Measurements from ENCODE around the gene HOXA10.

The HOXA10 gene

DNA sequence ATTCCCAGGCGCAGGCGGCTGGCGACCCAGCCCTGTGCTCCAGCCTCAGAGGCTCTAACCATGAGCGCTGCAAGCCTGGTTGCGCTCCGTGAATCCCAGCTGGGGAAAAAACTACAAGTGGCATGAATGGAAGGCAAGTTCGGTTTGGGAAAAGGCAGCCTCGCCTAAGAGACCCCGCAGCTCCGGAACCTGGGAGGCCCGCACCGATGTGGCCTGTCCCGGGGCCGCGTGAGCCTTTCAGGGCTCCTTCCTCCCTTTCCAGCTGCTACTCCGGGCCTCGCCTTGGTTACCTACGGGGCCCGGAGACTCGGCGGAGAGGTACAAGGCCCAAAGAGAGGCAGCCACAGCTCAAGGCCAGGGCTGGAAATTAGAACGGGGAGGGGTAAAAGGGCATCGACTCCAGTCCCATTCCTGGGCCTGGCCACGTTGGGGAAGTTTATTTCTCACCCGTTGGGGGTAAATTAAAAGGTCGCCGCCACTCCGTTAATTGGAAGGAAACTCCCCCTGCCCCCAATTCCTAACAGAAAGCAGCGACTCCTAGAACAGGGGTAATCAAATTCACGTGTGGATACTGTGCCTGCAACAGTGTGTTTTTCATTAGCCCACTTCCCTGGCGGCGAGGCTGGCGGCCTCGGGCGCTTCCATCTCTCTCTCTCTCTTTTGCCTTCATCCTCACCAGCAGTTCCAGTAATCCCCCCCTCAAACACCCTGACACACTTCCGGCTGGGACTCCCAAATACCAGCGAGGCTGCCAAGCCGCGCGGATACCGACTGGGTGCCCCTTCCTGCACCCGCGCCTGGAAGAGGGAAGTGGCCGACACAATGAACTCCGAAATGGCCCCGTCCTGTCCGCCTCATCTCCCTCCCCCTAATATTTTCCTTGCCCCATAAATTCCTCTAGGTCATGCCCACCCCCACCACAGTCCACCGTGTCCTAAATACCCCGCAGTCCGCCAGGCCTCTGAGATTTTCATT, 7.3 kb downstream of the HOXA10 start:
- DNase-seq (ENCODE audit: low read depth in 2 of 2), result no peak

DNA sequence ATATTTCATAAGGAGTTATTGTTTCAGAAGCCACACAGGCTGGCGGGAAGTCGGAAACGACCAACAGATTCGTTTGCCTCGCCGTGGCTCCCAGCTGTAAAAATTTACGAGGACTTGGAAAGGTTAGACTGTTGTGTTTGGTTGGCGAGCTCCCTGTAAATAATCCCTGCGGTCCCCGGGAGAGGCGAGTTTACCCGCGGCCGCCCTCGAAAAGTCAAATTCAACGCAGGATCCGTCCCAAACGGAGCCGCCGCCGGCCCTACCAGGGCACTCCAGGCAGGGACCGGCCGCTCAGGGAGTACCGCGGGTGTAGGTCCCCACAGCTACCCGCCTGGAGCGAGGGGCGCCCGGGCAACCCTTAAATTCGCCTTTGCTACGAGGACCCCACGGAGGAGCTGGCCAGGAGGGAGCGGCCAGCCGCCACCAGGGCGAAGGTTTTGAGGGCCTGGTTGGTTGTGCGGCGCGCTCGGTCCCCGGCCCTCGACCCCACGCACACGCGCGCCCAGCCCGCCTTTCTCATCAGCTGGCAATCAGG, 8.1 kb downstream of the HOXA10 start:
- DNase-seq (ENCODE audit: low read depth in 2 of 2), result no peak

DNA sequence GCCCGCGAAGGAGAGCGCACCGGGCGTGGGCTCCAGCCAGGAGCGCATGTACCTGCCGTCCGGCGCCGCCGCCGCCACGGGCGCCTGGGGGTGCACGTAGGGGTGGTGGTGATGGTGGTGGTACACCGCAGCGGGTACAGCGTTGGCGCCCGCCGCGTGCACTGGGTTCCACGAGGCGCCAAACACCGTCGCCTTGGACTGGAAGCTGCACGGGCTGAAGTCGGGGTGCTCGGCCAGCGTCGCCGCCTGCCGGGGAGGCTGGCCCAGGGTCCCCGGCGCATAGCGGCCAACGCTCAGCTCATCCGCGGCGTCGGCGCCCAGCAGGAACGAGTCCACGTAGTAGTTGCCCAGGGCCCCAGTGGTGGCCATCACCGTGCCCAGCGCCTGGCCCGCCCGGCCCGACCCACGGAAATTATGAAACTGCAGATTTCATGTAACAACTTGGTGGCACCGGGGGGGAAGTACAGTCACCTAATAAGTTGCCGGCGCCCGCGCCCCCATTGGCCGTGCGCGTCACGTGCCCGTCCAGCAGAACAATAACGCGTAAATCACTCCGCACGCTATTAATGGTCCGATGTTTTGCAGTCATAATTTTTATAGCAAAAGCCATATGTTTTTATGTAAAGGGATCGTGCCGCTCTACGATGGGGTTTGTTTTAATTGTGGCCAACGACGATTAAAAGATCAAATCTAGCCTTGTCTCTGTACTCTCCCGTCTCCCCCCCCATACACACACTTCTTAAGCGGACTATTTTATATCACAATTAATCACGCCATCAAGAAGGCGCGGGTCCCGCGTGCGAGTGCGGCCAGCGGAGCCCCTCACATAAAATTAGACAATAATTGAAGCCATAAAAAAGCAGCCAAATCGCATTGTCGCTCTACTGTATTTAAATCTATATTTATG, 8.8 kb downstream of the HOXA10 start, which contains the start of gene HOXA9:
HOXA9 (minus strand) TSS at position 449 of the 907 bp plus-strand sequence; CDS start at position 369, 80 bp downstream.
- no peak for DNase-seq (ENCODE audit: low read depth in 2 of 2)

DNA sequence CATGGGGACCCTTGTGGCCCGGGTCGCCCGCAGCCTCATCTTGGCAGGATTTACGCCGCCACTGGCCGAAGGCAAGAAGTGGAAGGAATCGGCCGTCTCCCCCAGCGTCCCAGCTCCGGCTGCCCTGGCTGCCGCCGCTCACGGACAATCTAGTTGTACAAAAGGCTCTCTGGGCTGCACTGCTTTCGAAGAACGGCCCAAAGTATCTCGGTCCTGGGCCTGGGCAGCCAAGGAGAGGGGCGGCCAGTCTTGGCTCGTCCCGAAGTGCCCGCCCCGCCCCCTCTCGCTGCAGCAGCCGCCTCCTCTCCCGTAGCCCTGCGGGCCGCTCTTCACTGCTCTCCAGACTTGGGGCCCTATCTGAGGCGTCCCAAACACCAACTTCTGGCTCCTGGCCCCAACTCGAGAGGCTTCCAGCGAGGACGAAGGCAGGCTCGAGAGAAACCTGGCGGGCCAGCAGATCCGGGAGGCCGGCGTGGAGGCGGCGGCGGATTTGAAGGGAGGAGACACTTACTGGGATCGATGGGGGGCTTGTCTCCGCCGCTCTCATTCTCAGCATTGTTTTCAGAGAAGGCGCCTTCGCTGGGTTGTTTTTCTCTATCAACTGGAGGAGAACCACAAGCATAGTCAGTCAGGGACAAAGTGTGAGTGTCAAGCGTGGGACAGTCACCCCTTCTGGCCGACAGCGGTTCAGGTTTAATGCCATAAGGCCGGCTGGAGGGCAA, 9.6 kb downstream of the HOXA10 start:
- DNase-seq (ENCODE audit: low read depth in 2 of 2), result no peak

DNA sequence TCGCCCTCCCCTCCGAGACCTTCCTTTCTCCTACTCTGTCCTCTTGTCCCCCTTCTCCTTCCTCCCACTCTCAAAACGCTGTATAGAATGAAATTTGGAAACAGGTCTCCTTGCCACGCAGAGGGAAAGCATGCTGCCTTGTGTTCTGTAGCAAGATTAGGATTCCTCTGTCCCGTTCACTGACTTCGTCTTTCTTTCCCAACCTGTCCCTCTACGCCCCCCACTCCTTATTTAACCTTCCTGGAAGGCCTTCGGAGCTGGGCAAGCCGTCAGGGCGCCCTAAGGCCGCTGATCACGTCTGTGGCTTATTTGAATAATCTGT, 10.1 kb downstream of the HOXA10 start:
- no peak for DNase-seq (ENCODE audit: low read depth in 2 of 2)

DNA sequence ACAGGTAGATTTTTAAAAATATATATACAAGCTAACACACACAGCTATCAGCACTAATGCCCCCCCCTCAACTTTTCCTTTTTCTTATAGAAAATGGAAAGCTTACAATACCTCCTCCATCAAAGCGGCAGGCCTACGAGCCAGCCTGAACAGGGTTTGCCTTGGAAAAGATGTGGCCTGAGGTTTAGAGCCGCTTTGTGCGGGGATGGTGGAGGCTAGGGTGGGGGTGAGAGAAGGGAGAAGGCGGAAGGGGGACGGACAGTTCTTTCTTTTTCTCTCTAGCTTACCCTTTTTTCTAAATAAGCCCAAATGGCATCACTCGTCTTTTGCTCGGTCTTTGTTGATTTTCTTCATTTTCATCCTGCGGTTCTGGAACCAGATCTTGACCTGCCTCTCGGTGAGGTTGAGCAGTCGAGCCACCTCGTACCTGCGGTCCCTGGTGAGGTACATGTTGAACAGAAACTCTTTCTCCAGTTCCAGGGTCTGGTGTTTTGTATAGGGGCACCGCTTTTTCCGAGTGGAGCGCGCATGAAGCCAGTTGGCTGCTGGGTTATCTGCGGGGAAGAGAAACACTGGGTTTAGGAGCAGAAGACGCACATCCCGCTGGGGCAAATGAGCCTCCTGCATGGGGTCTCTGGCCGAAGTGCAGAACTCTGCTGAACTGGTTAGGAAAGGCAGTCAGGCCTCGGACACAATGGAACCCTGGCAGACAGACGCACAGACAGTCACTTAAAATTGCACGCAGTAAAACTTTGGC, 10.7 kb downstream of the HOXA10 start:
- no peak for DNase-seq (ENCODE audit: low read depth in 2 of 2)

DNA sequence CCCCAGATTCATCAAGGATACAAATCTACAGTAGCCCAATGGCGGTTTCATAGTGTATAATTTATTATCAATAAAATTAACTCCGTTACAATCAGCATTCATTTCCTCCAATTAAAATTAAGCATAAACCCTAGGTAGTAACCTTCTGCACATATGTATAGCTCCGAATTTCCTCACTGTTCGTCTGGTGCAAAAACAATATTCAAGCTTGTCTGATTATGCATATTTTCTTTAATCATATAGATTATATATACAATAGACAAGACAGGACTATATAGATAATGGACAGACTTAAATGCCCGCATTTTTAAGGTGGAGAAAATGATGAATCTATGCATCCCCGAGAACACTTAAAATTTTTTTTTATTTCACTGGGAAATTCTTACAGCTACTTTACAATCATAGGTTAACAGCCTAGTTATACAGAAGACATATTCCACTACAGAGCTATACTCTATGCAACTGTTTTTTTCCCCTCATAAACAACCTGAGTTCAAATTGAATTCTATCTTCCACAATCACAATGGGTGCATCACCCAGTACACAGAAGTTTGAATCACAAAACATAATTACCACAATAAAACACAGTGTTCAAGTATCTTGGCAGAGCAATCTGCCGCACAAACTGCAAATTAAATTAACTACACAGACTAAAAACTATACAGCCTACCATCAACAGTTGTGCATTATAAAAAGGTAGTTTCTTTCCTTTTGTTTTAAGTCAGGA, 11.4 kb downstream of the HOXA10 start:
- DNase-seq (ENCODE audit: low read depth in 2 of 2), result no peak

DNA sequence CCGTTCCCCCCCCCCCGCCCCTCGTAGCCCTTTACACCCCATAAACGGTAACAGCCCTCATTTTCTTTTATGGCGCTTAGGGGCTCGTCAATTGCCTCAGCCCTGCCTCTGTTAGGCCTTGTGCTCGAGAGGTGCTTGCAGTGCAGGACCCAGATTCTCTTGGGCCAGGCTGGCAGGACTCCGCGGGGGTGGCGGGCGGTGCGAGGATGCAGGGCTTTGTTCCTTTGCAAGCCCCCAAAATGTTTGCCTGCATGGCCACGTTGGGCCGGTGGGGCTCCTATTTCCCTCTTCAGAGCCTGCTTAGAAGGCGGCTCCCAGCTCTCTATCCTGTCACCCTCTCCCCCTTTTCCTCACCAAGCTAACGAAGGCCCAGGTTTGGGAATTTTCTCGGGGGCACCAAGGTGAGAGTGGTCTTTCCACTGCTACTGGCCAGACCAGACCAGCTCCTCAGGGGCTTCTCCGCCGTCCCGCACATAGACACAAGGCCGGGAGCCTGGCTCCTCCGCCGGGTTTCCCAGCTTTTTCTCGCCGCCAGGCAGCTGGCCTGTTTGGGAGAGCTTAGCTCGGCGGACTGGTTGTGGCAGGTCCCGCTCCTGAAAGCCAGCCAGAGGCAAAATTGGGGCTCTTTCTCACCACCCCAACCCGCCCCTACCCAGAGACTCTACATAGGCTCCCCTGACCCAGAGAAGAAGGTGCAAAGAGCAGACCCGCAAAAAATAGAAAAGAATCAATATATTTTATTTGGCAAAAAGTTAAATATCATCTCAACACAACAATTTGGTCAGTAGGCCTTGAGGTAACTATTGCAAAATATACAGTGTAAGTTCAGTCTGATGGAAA, 12.2 kb downstream of the HOXA10 start:
- DNase-seq (ENCODE audit: low read depth in 2 of 2), result no peak

DNA sequence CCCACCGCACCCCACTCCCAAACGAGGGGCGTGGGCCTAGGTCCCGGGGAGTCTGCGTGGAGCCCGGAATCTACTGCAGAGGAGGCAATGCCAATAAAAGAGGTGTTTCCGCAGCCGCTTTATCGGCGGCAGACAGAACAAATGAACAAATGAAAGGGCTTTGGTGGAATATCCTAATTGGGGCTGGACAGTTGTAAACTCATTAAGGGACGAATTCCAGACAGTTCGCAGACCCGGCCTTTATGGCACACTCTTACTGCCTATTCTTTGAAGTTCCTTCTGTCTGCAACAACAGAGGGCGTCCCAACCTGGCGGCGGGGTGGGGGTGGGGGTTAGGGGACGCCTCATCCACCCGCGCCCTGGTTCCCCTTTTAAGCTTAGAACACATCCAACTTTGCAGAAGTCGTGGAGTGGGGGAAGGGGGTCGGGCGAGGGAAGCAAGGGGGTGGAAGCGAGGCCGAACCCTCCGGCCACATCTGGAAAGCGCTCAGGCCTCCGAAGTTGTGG, 12.9 kb downstream of the HOXA10 start:
- no peak for DNase-seq (ENCODE audit: low read depth in 2 of 2)

DNA sequence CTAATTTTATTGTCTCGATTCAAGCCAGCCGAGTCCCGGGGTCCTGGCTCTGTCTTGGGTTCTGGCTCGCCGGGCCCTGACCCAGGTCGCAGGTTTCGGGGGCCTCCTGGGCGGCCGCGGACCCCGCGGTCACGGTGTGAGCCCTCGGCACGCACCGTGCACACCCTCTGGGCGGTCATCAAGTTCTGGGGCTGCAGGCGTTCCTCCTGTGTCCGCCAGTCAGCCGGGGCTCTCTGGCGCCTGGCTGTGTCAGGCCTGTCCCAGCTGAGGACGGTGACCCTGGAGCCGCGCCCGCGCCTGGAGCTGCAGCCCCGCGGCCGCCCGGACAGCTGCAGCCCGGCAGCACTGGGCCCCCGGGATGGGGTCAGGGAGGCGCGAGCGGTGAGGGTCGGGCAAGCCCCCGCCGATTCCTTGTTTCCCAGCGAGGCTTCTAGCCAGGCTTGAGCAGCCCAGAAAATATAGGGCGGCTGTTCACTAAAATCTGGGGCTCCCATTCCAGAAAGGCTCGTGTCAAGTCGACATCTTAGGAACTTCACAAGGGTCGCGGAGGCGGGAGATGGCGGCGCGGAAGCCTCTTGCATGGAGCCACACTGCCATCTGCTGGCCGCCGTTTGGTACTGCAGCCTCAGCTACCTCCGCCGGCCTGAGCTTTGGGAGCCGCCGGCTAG, 13.4 kb downstream of the HOXA10 start:
- DNase-seq (ENCODE audit: low read depth in 2 of 2), result peak; percentile 72 to 77

DNA sequence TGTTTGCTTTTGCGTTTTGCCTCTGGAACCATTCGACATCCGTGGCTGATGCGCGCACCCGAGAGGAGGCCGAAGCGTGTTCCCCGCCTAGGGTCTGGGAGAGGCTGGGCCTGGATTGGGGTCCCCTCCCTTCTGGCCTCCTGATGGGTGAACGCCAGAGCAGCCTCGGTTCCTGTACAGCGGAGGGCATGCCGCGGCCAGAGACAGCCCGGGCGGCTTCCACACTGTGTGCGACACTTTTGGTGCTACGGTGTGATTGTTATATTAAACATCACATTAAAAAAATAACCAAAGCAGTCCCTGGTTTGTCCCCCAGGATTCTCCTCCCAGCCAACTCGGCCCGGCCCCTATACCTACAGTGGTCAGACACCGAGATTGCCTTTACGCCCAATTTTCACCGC, 14.0 kb downstream of the HOXA10 start:
- no peak for DNase-seq (ENCODE audit: low read depth in 2 of 2)

DNA sequence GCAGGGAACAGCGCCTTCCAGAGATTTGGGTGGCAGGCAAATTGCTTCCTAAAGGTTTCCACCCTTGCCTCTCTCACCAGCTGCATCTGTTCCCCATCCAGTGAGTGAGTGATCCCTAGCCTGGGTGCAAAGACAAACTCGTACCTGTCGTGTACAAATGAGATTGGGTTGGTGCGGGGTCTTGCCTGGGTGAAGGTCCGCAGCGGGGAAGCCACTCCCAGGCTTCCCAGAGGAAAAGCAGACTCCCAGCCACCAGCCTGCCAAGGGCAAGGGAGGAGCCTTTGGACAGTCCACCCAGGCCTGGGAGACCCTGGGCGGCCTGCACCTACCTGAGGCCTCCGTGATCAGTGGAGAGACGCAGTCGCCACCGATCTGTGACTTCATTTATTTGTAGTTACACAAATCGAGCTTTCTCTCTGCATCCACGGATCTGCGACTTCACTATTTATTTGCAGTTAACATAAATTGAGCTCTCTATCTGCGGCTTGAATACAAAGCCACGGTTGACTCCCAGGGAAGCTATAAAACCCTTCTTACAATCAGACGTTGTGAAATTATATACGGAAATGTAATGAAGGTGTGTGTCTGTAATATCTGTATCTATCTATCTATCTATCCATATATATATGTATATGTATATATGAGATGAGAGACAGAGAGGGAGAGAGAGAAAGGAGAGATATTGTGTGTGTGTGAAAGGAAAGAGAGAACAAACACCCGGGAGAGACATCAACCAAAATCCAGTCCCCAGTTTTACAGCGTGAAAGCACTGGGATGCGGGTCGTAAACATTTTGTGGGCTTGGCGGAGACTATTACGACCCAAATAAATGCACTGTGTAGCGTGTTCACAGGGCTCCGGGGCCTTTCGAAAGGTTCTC, 14.6 kb downstream of the HOXA10 start:
- no peak for DNase-seq (ENCODE audit: low read depth in 2 of 2)

DNA sequence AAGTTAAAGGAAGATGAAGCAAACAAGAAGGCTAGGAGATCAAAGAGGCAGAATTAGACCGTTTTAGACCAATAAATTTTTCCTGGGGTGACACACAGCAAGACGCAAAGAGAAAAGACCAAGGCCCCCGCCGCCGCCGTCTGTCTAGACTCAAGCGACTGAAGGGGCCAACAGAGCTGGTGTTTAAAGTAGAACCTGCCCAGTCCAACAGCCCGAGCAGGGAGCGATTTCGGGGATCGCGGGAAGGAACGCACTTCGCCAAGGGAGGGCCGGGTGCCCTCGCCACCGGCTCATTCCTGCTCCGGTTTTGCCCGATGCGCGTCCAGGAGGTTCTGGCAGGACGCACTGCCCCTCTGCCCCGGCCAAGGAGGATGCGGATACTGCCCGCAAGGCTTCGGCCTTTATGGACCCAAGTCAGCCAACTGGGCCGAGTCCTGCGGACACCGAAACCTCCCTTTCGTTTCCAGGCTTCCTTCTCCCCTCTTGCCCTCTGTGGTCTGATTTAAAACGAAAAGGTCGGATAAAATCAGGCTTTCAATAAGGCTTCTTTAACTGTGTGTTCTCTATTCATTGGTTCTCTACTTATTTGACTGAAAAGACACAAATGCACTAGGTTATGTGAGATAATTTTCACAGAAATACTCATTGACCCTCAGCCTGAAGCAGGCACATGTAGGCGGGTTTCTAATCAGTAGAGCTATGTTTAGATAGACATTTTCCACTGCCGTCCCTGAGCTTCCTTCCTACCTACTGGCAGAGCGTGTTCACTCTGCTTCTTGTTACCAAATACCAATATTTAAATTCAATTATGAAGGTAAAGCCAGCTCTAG, 15.5 kb downstream of the HOXA10 start:
- no peak for DNase-seq (ENCODE audit: low read depth in 2 of 2)

DNA sequence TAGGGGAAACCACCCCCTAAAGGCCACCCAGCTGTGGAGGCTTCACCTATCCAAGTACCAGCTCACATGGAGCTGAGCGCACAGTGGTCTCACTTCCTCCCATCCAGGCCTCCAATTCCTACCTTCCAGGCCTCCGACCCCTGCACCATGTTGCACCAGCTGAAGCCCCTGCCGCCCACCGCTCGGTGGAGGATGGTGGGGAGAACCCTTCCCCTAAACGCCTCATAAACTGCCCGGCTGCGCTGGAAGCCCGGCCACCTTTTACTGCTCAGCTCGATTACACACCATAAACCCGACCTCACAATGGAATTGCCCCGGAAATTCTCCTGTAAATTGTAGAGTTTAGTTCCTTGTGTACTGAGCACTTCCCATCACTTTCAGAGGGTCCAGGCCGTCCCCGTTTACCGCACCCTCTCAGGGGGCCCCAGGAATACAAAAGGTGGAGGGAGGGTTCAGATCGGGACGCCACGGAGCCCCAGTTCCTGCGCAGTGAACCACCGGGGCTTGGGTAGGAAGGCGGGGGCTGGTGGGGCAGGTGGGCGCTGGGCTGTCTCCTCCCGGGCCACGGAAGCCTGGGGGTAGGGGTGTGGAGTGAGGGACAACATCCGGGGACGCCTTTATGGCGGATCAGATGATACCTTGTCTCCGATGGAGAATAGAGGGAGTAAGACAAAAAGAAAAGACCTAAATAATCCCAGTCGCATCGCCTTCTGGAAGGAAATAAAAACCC, 16.3 kb downstream of the HOXA10 start:
- no peak for DNase-seq (ENCODE audit: low read depth in 2 of 2)

DNA sequence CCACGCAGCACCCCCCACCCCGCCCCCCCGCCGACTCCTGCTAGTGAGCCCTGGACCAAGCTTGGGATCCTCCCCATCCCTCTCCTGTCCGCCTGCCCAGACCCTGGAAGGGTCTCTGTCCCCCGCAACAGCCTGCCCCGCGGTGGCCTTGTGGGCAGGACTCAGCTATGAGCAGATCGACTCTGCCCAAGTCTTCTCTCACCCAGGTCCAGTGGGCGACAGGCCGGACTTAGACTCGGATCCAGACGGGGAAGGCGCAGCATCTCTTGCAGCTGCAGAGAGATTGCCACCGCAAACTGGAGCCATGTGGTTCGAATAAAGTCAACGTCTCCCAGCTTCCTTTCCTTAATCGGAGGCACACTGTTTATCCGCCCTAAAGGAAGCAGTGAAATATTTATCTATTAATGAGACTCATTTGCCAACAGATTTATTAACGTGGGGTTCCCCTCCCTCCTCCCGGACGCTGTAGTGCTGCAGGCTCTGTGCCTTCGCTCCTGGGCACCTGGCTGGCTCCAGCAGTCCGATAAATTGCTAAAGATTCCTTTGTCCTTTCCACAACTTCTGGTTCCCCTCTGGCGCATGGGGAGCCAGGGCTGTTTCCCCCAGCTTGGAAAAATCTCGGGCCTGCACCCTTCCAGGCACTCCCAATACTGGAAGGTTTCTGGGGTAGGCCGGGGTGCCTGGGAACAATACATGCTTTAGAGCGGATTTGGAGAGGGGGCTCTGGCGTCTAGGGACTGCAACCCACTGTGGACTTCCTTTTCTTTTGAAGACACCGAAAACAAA, 17.0 kb downstream of the HOXA10 start:
- DNase-seq (ENCODE audit: low read depth in 2 of 2), result no peak

Data from stimulated activated CD4-positive, alpha-beta T cell treated with anti-CD3 and anti-CD28 coated beads, Interleukin-1b, Interleukin-23, amount 100 ng/mL, for 1 hour (primary cell).